HepG2 (cell line): ENCODE results near the gene ZNF334. TPM values are rescaled to one million over a fixed set of nuclear protein-coding genes. Genes with fewer than 3 reads are reported as not detected.

ENCODE experiments used
- CREM ChIP-seq, 2 experiments: sonication (generic) in 1 of 2; formaldehyde crosslinking in 1 of 2; IDR thresholded peaks; 2 replicates each; pipeline versions ENCODE4 v1.4.0 to v1.6.1; 2016 to 2020; ENCODE audit warnings: antibody characterized with exemption in 1 of 2, mild to moderate bottlenecking in 1 of 2, missing genetic modification reagents in 1 of 2
- ELF3 ChIP-seq: IDR thresholded peaks from 2 replicates; pipeline ENCODE4 v1.6.1; 2016; ENCODE audit warnings: missing genetic modification reagents, missing compliant biosample characterization
- HNRNPH1 ChIP-seq: fragments of 200-400 bp; formaldehyde crosslinking; optimal IDR thresholded peaks from 2 replicates; pipeline ENCODE3; 2017; ENCODE audit warnings: mild to moderate bottlenecking, low read depth, low read length
- NFE2L2 ChIP-seq: fragments of 150-350 bp; IDR thresholded peaks from 2 replicates; pipeline ENCODE4 v1.6.1; 2014; ENCODE audit warnings: low read length
- RAD21 ChIP-seq: fragments of 450-650 bp; formaldehyde crosslinking; IDR thresholded peaks from 2 replicates; pipeline ENCODE4 v1.5.0; 2020; ENCODE audit warnings: mild to moderate bottlenecking
- RBFOX2 ChIP-seq: fragments of 200-400 bp; formaldehyde crosslinking; IDR thresholded peaks from 2 replicates; pipeline ENCODE4 v1.6.1; 2017; ENCODE audit warnings: low read depth, mild to moderate bottlenecking, low read length
- RFXANK ChIP-seq: IDR thresholded peaks from 2 replicates; pipeline ENCODE4 v1.6.1; 2016
- ZC3H13 ChIP-seq: sonication (generic); formaldehyde crosslinking; IDR thresholded peaks from 2 replicates; pipeline ENCODE4 v1.8.1; 2023; ENCODE audit warnings: mild to moderate bottlenecking, missing genetic modification reagents, moderate library complexity
- ZFY ChIP-seq: sonication (generic); formaldehyde crosslinking; IDR thresholded peaks from 2 replicates; pipeline ENCODE4 v1.4.0; 2020; ENCODE audit warnings: missing genetic modification reagents
- ZNF3 ChIP-seq: IDR thresholded peaks from 2 replicates; pipeline ENCODE4 v1.7.0; 2017; ENCODE audit warnings: inconsistent platforms
- ZNF335 ChIP-seq: sonication (generic); formaldehyde crosslinking; IDR thresholded peaks from 2 replicates; pipeline ENCODE4 v1.4.0; 2020; ENCODE audit warnings: missing genetic modification reagents
- ZNF484 ChIP-seq: sonication (generic); formaldehyde crosslinking; IDR thresholded peaks from 2 replicates; pipeline ENCODE4 v1.5.1; 2020; ENCODE audit warnings: mild to moderate bottlenecking, low read depth, missing genetic modification reagents, borderline replicate concordance
- ZNF572 ChIP-seq: sonication (generic); formaldehyde crosslinking; IDR thresholded peaks from 2 replicates; pipeline ENCODE4 v1.5.1; 2020; ENCODE audit warnings: mild to moderate bottlenecking, missing genetic modification reagents
- ZNF768 ChIP-seq: sonication (generic); formaldehyde crosslinking; IDR thresholded peaks from 2 replicates; pipeline ENCODE4 v1.4.0; 2020; ENCODE audit warnings: missing genetic modification reagents
- ZSCAN20 ChIP-seq: sonication (generic); formaldehyde crosslinking; IDR thresholded peaks from 2 replicates; pipeline ENCODE4 v1.4.0; 2020; ENCODE audit warnings: missing genetic modification reagents, mild to moderate bottlenecking, borderline replicate concordance
- polyA plus RNA-seq, 8 experiments: library from polyadenylated mRNA; depleted of rRNA in 3 of 8; stranded (reverse) in 7 of 8; unstranded in 1 of 8; fragments of >200 nt; fragmentation: Illumina TruSeq in 4 of 8; extraction: Trizol in 4 of 8; gene quantifications; 2 replicates each; pipeline versions ENCODE4 v1.2.1 to v1.2.3, GENCODE V29; 2011 to 2016; ENCODE audit warnings: low read depth in 4 of 8, missing spikeins in 1 of 8, mixed read lengths in 1 of 8; ENCODE audit not compliant: insufficient read depth in 1 of 8
- total RNA-seq, 5 experiments: library from RNA; depleted of rRNA; stranded (reverse); fragments of >200 nt; fragmentation: Illumina TruSeq; extraction: Trizol; gene quantifications; 2 replicates each; pipeline ENCODE4 v1.2.3, GENCODE V29; 2016; ENCODE audit warnings: low read depth in 1 of 5
- TF ChIP-seq, protein P1 (sequence below), 2 experiments: sonication (generic) in 1 of 2; formaldehyde crosslinking in 1 of 2; IDR thresholded peaks; 2 replicates each; pipeline versions ENCODE4 v1.6.1 to v1.9.0; 2014 to 2022; ENCODE audit warnings: antibody characterized with exemption in 1 of 2, borderline replicate concordance in 1 of 2, inconsistent platforms in 1 of 2, low read depth in 1 of 2, missing genetic modification reagents in 1 of 2
- TF ChIP-seq, protein P2 (sequence below): sonication (generic); formaldehyde crosslinking; IDR thresholded peaks from 2 replicates; pipeline ENCODE4 v1.5.0; 2020; ENCODE audit warnings: missing genetic modification reagents
- TF ChIP-seq, protein P3 (sequence below): sonication (generic); formaldehyde crosslinking; IDR thresholded peaks from 2 replicates; pipeline ENCODE4 v1.5.1; 2020; ENCODE audit warnings: missing genetic modification reagents, mild to moderate bottlenecking, borderline replicate concordance
- TF ChIP-seq, protein P4 (sequence below): sonication (generic); formaldehyde crosslinking; conservative IDR thresholded peaks from 2 replicates; pipeline ENCODE4 v1.4.0; 2020; ENCODE audit warnings: missing genetic modification reagents

Gene ZNF334
- total and polyA plus RNA-seq, 2 of the 13 experiments (the other 11 are each of a cell fraction or from before 2014, with no cell fraction given), result 4.8 to 7.8 TPM

DNA sequence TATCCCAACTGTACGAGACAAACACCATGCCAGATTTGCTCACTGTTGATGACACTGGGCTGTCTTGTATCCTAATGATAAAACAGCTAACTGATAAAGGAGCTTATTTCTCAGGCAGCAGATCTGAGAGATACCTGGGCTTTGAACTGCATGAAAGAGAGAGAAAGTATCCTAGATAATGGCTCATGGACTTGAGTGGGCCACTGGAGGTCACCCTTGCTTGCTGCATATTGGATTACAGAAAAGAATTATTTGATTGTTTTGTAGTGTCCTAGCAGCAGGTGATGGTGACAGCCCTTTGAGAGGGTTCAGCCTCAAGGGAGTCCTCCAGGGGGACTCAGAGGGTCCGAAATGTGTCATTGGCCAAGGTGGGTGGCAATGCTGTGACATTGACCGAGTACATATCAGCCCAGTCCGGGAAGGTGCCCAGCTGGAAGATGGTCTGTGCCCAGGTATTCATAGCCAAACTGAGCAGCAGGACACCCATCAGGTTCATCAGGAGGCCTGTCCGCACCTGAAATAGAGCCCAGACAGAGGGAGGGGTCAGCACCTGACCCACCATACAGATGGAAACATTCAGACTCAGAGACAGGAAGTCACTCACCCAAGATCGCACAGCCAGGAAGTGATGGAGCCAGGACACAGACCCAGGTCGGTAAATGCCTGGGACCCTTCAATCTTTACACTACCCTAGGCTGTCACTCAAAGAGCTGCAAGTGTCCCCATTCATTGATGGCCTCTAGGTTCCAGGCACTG is 46.5 kb upstream of the ZNF334 start (continued):
- TF ChIP-seq, protein P1, sequence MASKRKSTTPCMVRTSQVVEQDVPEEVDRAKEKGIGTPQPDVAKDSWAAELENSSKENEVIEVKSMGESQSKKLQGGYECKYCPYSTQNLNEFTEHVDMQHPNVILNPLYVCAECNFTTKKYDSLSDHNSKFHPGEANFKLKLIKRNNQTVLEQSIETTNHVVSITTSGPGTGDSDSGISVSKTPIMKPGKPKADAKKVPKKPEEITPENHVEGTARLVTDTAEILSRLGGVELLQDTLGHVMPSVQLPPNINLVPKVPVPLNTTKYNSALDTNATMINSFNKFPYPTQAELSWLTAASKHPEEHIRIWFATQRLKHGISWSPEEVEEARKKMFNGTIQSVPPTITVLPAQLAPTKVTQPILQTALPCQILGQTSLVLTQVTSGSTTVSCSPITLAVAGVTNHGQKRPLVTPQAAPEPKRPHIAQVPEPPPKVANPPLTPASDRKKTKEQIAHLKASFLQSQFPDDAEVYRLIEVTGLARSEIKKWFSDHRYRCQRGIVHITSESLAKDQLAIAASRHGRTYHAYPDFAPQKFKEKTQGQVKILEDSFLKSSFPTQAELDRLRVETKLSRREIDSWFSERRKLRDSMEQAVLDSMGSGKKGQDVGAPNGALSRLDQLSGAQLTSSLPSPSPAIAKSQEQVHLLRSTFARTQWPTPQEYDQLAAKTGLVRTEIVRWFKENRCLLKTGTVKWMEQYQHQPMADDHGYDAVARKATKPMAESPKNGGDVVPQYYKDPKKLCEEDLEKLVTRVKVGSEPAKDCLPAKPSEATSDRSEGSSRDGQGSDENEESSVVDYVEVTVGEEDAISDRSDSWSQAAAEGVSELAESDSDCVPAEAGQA (IDR thresholded peaks at IDR 0.05; ENCODE audit: low read depth), result no peak
- TF ChIP-seq, protein P1 (CRISPR knock-in tag; IDR thresholded peaks at IDR 0.05; ENCODE audit: borderline replicate concordance), result no peak
- TF ChIP-seq ZNF484 (CRISPR knock-in tag), result no peak
- no peak for TF ChIP-seq ZFY (CRISPR knock-in tag)
- no peak for TF ChIP-seq HNRNPH1
- TF ChIP-seq, protein P2, sequence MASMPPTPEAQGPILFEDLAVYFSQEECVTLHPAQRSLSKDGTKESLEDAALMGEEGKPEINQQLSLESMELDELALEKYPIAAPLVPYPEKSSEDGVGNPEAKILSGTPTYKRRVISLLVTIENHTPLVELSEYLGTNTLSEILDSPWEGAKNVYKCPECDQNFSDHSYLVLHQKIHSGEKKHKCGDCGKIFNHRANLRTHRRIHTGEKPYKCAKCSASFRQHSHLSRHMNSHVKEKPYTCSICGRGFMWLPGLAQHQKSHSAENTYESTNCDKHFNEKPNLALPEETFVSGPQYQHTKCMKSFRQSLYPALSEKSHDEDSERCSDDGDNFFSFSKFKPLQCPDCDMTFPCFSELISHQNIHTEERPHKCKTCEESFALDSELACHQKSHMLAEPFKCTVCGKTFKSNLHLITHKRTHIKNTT (CRISPR knock-in tag), result no peak
- peak; percentile 80 for TF ChIP-seq RAD21 (CRISPR knock-in tag)
- TF ChIP-seq ZNF335 (CRISPR knock-in tag), result no peak
- TF ChIP-seq ZNF3 (CRISPR knock-in tag), result no peak
- TF ChIP-seq, protein P3, sequence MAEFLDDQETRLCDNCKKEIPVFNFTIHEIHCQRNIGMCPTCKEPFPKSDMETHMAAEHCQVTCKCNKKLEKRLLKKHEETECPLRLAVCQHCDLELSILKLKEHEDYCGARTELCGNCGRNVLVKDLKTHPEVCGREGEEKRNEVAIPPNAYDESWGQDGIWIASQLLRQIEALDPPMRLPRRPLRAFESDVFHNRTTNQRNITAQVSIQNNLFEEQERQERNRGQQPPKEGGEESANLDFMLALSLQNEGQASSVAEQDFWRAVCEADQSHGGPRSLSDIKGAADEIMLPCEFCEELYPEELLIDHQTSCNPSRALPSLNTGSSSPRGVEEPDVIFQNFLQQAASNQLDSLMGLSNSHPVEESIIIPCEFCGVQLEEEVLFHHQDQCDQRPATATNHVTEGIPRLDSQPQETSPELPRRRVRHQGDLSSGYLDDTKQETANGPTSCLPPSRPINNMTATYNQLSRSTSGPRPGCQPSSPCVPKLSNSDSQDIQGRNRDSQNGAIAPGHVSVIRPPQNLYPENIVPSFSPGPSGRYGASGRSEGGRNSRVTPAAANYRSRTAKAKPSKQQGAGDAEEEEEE (CRISPR knock-in tag), result 0 out of 2 replicates have a peak, but pooled peaks have one; percentile 57
- no peak for TF ChIP-seq ZNF572
- peak; percentile 32; the same call in 1 of the 2 replicates for TF ChIP-seq ELF3
- no peak for TF ChIP-seq ZSCAN20 (CRISPR knock-in tag)
- no peak for TF ChIP-seq ZC3H13 (CRISPR knock-in tag)
- TF ChIP-seq RFXANK (CRISPR knock-in tag), result no peak
- TF ChIP-seq NFE2L2, result no peak
- TF ChIP-seq CREM (IDR thresholded peaks at IDR 0.05), result no peak
- TF ChIP-seq CREM (CRISPR knock-in tag; IDR thresholded peaks at IDR 0.05), result no peak
- no peak for TF ChIP-seq RBFOX2
- peak; percentile 86 for TF ChIP-seq ZNF768
- TF ChIP-seq, protein P4, sequence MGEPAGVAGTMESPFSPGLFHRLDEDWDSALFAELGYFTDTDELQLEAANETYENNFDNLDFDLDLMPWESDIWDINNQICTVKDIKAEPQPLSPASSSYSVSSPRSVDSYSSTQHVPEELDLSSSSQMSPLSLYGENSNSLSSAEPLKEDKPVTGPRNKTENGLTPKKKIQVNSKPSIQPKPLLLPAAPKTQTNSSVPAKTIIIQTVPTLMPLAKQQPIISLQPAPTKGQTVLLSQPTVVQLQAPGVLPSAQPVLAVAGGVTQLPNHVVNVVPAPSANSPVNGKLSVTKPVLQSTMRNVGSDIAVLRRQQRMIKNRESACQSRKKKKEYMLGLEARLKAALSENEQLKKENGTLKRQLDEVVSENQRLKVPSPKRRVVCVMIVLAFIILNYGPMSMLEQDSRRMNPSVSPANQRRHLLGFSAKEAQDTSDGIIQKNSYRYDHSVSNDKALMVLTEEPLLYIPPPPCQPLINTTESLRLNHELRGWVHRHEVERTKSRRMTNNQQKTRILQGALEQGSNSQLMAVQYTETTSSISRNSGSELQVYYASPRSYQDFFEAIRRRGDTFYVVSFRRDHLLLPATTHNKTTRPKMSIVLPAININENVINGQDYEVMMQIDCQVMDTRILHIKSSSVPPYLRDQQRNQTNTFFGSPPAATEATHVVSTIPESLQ, result 0 out of 2 replicates have a peak, but pooled peaks have one; percentile 48
